K562 (cell line): ENCODE measurements around the gene PHB1. TPM values are rescaled to one million over a fixed set of nuclear protein-coding genes. Genes with fewer than 3 reads are reported as not detected.

Experiments
- CREB1 ChIP-seq, 2 experiments: sonication (generic) in 1 of 2; formaldehyde crosslinking in 1 of 2; IDR thresholded peaks; 2 replicates each; pipeline versions ENCODE4 v1.6.1 to v1.8.0; 2012 to 2022; ENCODE audit warnings: inconsistent platforms in 1 of 2, mild to moderate bottlenecking in 1 of 2, missing genetic modification reagents in 1 of 2, moderate library complexity in 1 of 2
- CSDE1 ChIP-seq, 2 experiments: fragments of 450-650 bp; IDR thresholded peaks; 2 replicates each; pipeline ENCODE4 v1.6.1; 2016; ENCODE audit warnings: mild to moderate bottlenecking in 1 of 2
- ESRRB ChIP-seq: fragments of 250-450 bp; sonication (Bioruptor Pico); IDR thresholded peaks from 2 replicates; pipeline ENCODE4 v1.5.0; 2020; ENCODE audit warnings: mild to moderate bottlenecking, moderate library complexity, borderline replicate concordance
- HSF4 ChIP-seq: fragments of 250-450 bp; sonication (Bioruptor Pico); IDR thresholded peaks from 2 replicates; pipeline ENCODE4 v2.1.2; 2022; ENCODE audit warnings: mild to moderate bottlenecking, moderate library complexity, borderline replicate concordance
- NCOA4 ChIP-seq: fragments of 450-650 bp; IDR thresholded peaks from 2 replicates; pipeline ENCODE4 v1.6.1; 2018; ENCODE audit warnings: mild to moderate bottlenecking; ENCODE audit not compliant: partially characterized antibody
- NFYB ChIP-seq: IDR thresholded peaks from 2 replicates; pipeline ENCODE4 v1.6.1; 2011; ENCODE audit warnings: mild to moderate bottlenecking, moderate library complexity; ENCODE audit not compliant: insufficient read length; ENCODE audit errors: extremely low read depth
- PHB2 ChIP-seq: fragments of 450-650 bp; IDR thresholded peaks from 2 replicates; pipeline ENCODE4 v1.6.1; 2017; ENCODE audit warnings: low read depth
- POLR2B ChIP-seq: fragments of 450-650 bp; IDR thresholded peaks from 2 replicates; pipeline ENCODE4 v1.6.1; 2018; ENCODE audit warnings: low read depth; ENCODE audit not compliant: partially characterized antibody
- RBFOX2 ChIP-seq: fragments of 200-400 bp; formaldehyde crosslinking; IDR thresholded peaks from 2 replicates; pipeline ENCODE4 v1.6.1; 2017; ENCODE audit warnings: low read depth, mild to moderate bottlenecking, low read length, moderate library complexity
- RBM15 ChIP-seq: fragments of 200-400 bp; formaldehyde crosslinking; IDR thresholded peaks from 2 replicates; pipeline ENCODE4 v1.6.1; 2018; ENCODE audit warnings: mild to moderate bottlenecking, low read length, moderate library complexity; ENCODE audit not compliant: insufficient read depth
- TEAD1 ChIP-seq, 2 experiments: fragments of 450-650 bp in 1 of 2; sonication (generic) in 1 of 2; formaldehyde crosslinking; IDR thresholded peaks; 2 replicates each; pipeline versions ENCODE4 v1.4.0 to v1.8.0; 2020 to 2022; ENCODE audit warnings: mild to moderate bottlenecking in 2 of 2, missing genetic modification reagents in 1 of 2
- ZNF24 ChIP-seq: fragments of 450-650 bp; IDR thresholded peaks from 2 replicates; pipeline ENCODE4 v1.6.1; 2016
- ZNF707 ChIP-seq: fragments of 250-450 bp; sonication (Bioruptor Pico); conservative IDR thresholded peaks from 2 replicates; pipeline ENCODE4 v1.8.0; 2022; ENCODE audit warnings: inconsistent platforms, mild to moderate bottlenecking, moderate library complexity
- polyA plus RNA-seq, 8 experiments: library from polyadenylated mRNA; depleted of rRNA in 4 of 8; stranded (reverse) in 5 of 8; unstranded in 3 of 8; fragments of >200 nt; fragmentation: Nextera tagmentation in 2 of 8; fragmentation: Illumina TruSeq in 1 of 8; extraction: Ambion mirVana in 2 of 8; extraction: Trizol in 1 of 8; gene quantifications; 2 replicates each; pipeline versions ENCODE4 v1.2.1 to v1.2.3, GENCODE V29; 2011 to 2014; ENCODE audit warnings: inconsistent platforms in 1 of 8, missing spikeins in 1 of 8
- total RNA-seq, 7 experiments: library from RNA; depleted of rRNA in 6 of 7; stranded (reverse); fragments of >200 nt in 6 of 7; fragmentation: Illumina TruSeq in 2 of 7; extraction: Trizol in 2 of 7; gene quantifications; 2 replicates each; pipeline versions ENCODE4 v1.2.1 to v1.2.3, GENCODE V29; 2011 to 2021; ENCODE audit warnings: low replicate concordance in 1 of 7
- TF ChIP-seq, protein P1 (sequence below): sonication (generic); formaldehyde crosslinking; IDR thresholded peaks from 2 replicates; pipeline ENCODE4 v1.8.1; 2023; ENCODE audit warnings: missing genetic modification reagents, mild to moderate bottlenecking, borderline replicate concordance
- TF ChIP-seq, protein P2 (sequence below): IDR thresholded peaks from 2 replicates; pipeline ENCODE4 v1.6.1; 2012; ENCODE audit warnings: low read depth, low read length, improper control_type of control experiment, borderline replicate concordance
- TF ChIP-seq, protein P3 (sequence below): fragments of 450-650 bp; IDR thresholded peaks from 2 replicates; pipeline ENCODE4 v1.7.0; 2016; ENCODE audit warnings: borderline replicate concordance
- TF ChIP-seq, protein P4 (sequence below): fragments of 450-650 bp; IDR thresholded peaks from 2 replicates; pipeline ENCODE4 v1.6.1; 2016; ENCODE audit warnings: borderline replicate concordance

PHB1 gene
- total and polyA plus RNA-seq, 9 of the 15 experiments (the other 6 are each of a cell fraction or from before 2014, with no cell fraction given), result 191 to 818 (median 349) TPM

DNA sequence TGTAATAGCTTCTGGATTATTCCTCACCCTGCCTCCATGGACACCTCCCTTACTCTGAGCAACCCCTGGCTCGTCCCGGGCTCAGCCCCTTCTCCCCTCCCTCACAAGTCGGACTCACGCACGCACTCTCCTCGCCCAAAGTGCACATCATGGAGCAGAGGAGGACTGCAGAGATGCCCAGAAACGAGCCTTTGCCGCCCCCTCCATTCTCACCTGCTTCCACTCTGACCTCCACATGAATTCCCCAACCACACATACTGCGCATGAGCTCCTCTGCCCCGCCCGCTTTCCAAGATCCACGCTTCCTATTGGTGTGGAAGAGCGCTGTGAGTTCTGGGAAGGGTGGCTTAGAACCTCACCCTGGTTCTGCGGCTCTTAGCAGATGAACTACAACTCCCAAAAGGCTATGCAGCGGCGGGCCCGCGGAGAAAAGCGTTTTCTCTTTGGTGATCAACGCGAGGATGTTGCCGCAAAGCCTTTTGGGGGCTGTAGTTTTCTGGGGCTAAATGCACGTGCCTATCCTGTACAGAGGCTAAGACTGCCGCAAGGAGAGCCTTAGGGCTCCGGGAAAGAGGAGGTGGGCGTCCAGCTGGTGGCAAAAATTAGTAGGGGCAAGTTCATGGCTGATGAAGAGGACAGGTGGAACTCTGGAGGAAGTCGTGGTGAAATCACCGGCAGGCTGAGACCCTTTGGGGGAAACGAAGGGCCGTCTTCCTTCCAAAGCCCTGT lies at the start of gene PHB1 (continued):
- TF ChIP-seq, protein P1, sequence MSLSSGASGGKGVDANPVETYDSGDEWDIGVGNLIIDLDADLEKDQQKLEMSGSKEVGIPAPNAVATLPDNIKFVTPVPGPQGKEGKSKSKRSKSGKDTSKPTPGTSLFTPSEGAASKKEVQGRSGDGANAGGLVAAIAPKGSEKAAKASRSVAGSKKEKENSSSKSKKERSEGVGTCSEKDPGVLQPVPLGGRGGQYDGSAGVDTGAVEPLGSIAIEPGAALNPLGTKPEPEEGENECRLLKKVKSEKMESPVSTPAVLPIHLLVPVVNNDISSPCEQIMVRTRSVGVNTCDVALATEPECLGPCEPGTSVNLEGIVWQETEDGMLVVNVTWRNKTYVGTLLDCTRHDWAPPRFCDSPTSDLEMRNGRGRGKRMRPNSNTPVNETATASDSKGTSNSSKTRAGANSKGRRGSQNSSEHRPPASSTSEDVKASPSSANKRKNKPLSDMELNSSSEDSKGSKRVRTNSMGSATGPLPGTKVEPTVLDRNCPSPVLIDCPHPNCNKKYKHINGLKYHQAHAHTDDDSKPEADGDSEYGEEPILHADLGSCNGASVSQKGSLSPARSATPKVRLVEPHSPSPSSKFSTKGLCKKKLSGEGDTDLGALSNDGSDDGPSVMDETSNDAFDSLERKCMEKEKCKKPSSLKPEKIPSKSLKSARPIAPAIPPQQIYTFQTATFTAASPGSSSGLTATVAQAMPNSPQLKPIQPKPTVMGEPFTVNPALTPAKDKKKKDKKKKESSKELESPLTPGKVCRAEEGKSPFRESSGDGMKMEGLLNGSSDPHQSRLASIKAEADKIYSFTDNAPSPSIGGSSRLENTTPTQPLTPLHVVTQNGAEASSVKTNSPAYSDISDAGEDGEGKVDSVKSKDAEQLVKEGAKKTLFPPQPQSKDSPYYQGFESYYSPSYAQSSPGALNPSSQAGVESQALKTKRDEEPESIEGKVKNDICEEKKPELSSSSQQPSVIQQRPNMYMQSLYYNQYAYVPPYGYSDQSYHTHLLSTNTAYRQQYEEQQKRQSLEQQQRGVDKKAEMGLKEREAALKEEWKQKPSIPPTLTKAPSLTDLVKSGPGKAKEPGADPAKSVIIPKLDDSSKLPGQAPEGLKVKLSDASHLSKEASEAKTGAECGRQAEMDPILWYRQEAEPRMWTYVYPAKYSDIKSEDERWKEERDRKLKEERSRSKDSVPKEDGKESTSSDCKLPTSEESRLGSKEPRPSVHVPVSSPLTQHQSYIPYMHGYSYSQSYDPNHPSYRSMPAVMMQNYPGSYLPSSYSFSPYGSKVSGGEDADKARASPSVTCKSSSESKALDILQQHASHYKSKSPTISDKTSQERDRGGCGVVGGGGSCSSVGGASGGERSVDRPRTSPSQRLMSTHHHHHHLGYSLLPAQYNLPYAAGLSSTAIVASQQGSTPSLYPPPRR, result no peak
- no peak for TF ChIP-seq ZNF24
- no peak for TF ChIP-seq CSDE1 (IDR thresholded peaks at IDR 0.05)
- TF ChIP-seq RBM15, result no peak
- TF ChIP-seq POLR2B, result peak; percentile 81
- no peak for TF ChIP-seq ESRRB (CRISPR knock-in tag)
- TF ChIP-seq PHB2, result no peak
- TF ChIP-seq, protein P2, sequence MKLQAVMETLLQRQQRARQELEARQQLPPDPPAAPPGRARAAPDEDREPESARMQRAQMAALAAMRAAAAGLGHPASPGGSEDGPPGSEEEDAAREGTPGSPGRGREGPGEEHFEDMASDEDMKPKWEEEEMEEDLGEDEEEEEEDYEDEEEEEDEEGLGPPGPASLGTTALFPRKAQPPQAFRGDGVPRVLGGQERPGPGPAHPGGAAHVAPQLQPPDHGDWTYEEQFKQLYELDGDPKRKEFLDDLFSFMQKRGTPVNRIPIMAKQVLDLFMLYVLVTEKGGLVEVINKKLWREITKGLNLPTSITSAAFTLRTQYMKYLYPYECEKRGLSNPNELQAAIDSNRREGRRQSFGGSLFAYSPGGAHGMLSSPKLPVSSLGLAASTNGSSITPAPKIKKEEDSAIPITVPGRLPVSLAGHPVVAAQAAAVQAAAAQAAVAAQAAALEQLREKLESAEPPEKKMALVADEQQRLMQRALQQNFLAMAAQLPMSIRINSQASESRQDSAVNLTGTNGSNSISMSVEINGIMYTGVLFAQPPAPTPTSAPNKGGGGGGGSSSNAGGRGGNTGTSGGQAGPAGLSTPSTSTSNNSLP, result no peak
- TF ChIP-seq, protein P3, sequence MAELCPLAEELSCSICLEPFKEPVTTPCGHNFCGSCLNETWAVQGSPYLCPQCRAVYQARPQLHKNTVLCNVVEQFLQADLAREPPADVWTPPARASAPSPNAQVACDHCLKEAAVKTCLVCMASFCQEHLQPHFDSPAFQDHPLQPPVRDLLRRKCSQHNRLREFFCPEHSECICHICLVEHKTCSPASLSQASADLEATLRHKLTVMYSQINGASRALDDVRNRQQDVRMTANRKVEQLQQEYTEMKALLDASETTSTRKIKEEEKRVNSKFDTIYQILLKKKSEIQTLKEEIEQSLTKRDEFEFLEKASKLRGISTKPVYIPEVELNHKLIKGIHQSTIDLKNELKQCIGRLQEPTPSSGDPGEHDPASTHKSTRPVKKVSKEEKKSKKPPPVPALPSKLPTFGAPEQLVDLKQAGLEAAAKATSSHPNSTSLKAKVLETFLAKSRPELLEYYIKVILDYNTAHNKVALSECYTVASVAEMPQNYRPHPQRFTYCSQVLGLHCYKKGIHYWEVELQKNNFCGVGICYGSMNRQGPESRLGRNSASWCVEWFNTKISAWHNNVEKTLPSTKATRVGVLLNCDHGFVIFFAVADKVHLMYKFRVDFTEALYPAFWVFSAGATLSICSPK, result no peak
- peak; percentile 70 for TF ChIP-seq NFYB
- TF ChIP-seq RBFOX2, result peak; percentile 66
- TF ChIP-seq HSF4 (CRISPR knock-in tag), result no peak
- peak; percentile 76 for TF ChIP-seq CREB1 (IDR thresholded peaks at IDR 0.05)
- peak; percentile 78; the same call in 1 of the 2 replicates for TF ChIP-seq CREB1 (CRISPR knock-in tag; IDR thresholded peaks at IDR 0.05)
- TF ChIP-seq, protein P4, sequence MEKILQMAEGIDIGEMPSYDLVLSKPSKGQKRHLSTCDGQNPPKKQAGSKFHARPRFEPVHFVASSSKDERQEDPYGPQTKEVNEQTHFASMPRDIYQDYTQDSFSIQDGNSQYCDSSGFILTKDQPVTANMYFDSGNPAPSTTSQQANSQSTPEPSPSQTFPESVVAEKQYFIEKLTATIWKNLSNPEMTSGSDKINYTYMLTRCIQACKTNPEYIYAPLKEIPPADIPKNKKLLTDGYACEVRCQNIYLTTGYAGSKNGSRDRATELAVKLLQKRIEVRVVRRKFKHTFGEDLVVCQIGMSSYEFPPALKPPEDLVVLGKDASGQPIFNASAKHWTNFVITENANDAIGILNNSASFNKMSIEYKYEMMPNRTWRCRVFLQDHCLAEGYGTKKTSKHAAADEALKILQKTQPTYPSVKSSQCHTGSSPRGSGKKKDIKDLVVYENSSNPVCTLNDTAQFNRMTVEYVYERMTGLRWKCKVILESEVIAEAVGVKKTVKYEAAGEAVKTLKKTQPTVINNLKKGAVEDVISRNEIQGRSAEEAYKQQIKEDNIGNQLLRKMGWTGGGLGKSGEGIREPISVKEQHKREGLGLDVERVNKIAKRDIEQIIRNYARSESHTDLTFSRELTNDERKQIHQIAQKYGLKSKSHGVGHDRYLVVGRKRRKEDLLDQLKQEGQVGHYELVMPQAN, result peak; percentile 92
- no peak for TF ChIP-seq NCOA4
- no peak for TF ChIP-seq ZNF707 (CRISPR knock-in tag)
- peak; percentile 50 to 59; a peak in 2 of 4 replicates for TF ChIP-seq TEAD1 (CRISPR knock-in tag; IDR thresholded peaks at IDR 0.05)
